HT-29 (cell line): ENCODE results near the gene GRIN3A. TPM values are rescaled to one million over a fixed set of nuclear protein-coding genes. Genes with fewer than 3 reads are reported as not detected.
"Not testable (repeated sequence)": the region's sequence is repeated elsewhere in the genome, so short reads cannot be mapped to it uniquely, and the experiment has no call there.

Source experiments
- DNase-seq: peaks from one replicate; pipeline ENCODE4 v3.0.0-alpha.2; 2015; ENCODE audit warnings: low spot score
- total RNA-seq: library from RNA; depleted of rRNA; stranded (reverse); fragments of >200 nt; shearing (Covaris generic); gene quantifications from 2 replicates; pipeline ENCODE4 v1.2.3, GENCODE V29; 2014

Gene GRIN3A
- total RNA-seq, 1 experiment from 2014 or later: not detected

GRCh38 chr9:101634741-101635409 lies 103.6 kb downstream of the GRIN3A start:
- no peak for DNase-seq

- no peak for DNase-seq
Measured at GRCh38 chr9:101632611-101633010, 105.8 kb downstream of the GRIN3A start.

GRCh38 chr9:101631892-101632291 lies 106.6 kb downstream of the GRIN3A start:
- DNase-seq: no peak

- DNase-seq: no peak
Measured at GRCh38 chr9:101629636-101630035, 108.8 kb downstream of the GRIN3A start.

GRCh38 chr9:101628173-101628572 lies 110.3 kb downstream of the GRIN3A start:
- peak; percentile 12 for DNase-seq

- DNase-seq: no peak
Measured at GRCh38 chr9:101626295-101626694, 112.2 kb downstream of the GRIN3A start.

- DNase-seq: no peak
Measured at GRCh38 chr9:101625876-101626275, 112.6 kb downstream of the GRIN3A start.

- no peak for DNase-seq
Measured at GRCh38 chr9:101620452-101620851, 118.0 kb downstream of the GRIN3A start.

- DNase-seq: no peak
Measured at GRCh38 chr9:101618698-101619097, 119.7 kb downstream of the GRIN3A start.

GRCh38 chr9:101605547-101605946 lies 132.9 kb downstream of the GRIN3A start:
- DNase-seq: no peak

- no peak for DNase-seq
Measured at GRCh38 chr9:101604296-101604695, 134.2 kb downstream of the GRIN3A start.

- DNase-seq: peak; percentile 52
Measured at GRCh38 chr9:101601904-101602765, 136.3 kb downstream of the GRIN3A start.

- DNase-seq: no peak
Measured at GRCh38 chr9:101594796-101595195, 143.7 kb downstream of the GRIN3A start, which contains the start of gene PPP3R2. Gene PPP3R2, minus strand, starts transcription at chr9:101594969. Its CDS starts 48 bp downstream, at chr9:101594921.

- DNase-seq: no peak
Measured at GRCh38 chr9:101593345-101593744, 145.1 kb downstream of the GRIN3A start.

- no peak for DNase-seq
Measured at GRCh38 chr9:101592788-101593187, 145.7 kb downstream of the GRIN3A start.

- DNase-seq: no peak
Measured at GRCh38 chr9:101591787-101592446, 146.5 kb downstream of the GRIN3A start.

GRCh38 chr9:101590901-101591300 lies 147.5 kb downstream of the GRIN3A start:
- no peak for DNase-seq

- DNase-seq: not testable (repeated sequence)
Measured at GRCh38 chr9:101590074-101590473, 148.4 kb downstream of the GRIN3A start.

GRCh38 chr9:101587332-101588043 lies 151.0 kb downstream of the GRIN3A start:
- no peak for DNase-seq

- DNase-seq: no peak
Measured at GRCh38 chr9:101586651-101587050, 151.8 kb downstream of the GRIN3A start.

GRCh38 chr9:101585740-101586139 lies 152.7 kb downstream of the GRIN3A start:
- no peak for DNase-seq

GRCh38 chr9:101582553-101582952 lies 155.9 kb downstream of the GRIN3A start:
- no peak for DNase-seq
